ENCODE data around the gene USP31. TPM values are rescaled to one million over a fixed set of nuclear protein-coding genes. Genes with fewer than 3 reads are reported as not detected.

USP31 gene
- total and polyA plus RNA-seq, 2 of the 13 experiments (the other 11 are each of a cell fraction or from before 2014, with no cell fraction given) = 22.5 to 23.3 TPM

GRCh38 chr16:23141959-23142740 lies 7.1 kb downstream of the USP31 start (continued):
- TF ChIP-seq ZNF180 (CRISPR knock-in tag; IDR thresholded peaks at IDR 0.05; ENCODE audit: borderline replicate concordance, low read depth) (no peak), ATF5 (CRISPR knock-in tag; IDR thresholded peaks at IDR 0.05; ENCODE audit: low read depth) (no peak), ZBTB49 (CRISPR knock-in tag; IDR thresholded peaks at IDR 0.05; ENCODE audit: borderline replicate concordance) (no peak), SP5 (CRISPR knock-in tag; IDR thresholded peaks at IDR 0.05; ENCODE audit: borderline replicate concordance, low read depth) (no peak), MNT (IDR thresholded peaks at IDR 0.05) (no peak), TRAFD1 (CRISPR knock-in tag; IDR thresholded peaks at IDR 0.05; ENCODE audit: borderline replicate concordance) (no peak), NCOA5 (CRISPR knock-in tag; IDR thresholded peaks at IDR 0.05) (no peak), ZNF691 (CRISPR knock-in tag; IDR thresholded peaks at IDR 0.05; ENCODE audit: borderline replicate concordance, low read depth) (no peak; the same call in 1 of the 2 replicates), DR1 (CRISPR knock-in tag; IDR thresholded peaks at IDR 0.05) (no peak), ZNF563 (CRISPR knock-in tag; IDR thresholded peaks at IDR 0.05) (no peak), JUND (CRISPR knock-in tag; IDR thresholded peaks at IDR 0.05) (no peak), SP140L (CRISPR knock-in tag; IDR thresholded peaks at IDR 0.05; ENCODE audit: borderline replicate concordance) (no peak), AKNA (CRISPR knock-in tag; IDR thresholded peaks at IDR 0.05; ENCODE audit: borderline replicate concordance) (no peak), ZNF543 (CRISPR knock-in tag; IDR thresholded peaks at IDR 0.05) (no peak), MXD4 (CRISPR knock-in tag; IDR thresholded peaks at IDR 0.05) (peak; percentile 52; the same call in 1 of the 2 replicates), ZFP82 (CRISPR knock-in tag; IDR thresholded peaks at IDR 0.05; ENCODE audit: borderline replicate concordance) (no peak)

All from HepG2 (cell line).